H1 (cell line): ENCODE measurements around the gene CMSS1. TPM values are rescaled to one million over a fixed set of nuclear protein-coding genes. Genes with fewer than 3 reads are reported as not detected.

Experiments
- CHD7 ChIP-seq: fragments of 300-600 bp; sonication (generic); IDR thresholded peaks from 2 replicates; pipeline ENCODE4 v1.7.1; 2012; ENCODE audit warnings: low read length, moderate library complexity, mild to moderate bottlenecking, inconsistent platforms; ENCODE audit not compliant: insufficient replicate concordance
- KDM4A ChIP-seq: IDR thresholded peaks from one replicate; pipeline ENCODE4 v1.7.1; 2012; ENCODE audit warnings: low read depth, mild to moderate bottlenecking, moderate library complexity, low read length, inconsistent platforms; ENCODE audit not compliant: severe bottlenecking
- KDM5A ChIP-seq: fragments of 200-600 bp; IDR thresholded peaks from 2 replicates; pipeline ENCODE4 v1.7.1; 2012; ENCODE audit warnings: mild to moderate bottlenecking, low read length, inconsistent platforms, mixed read lengths
- USF2 ChIP-seq: IDR thresholded peaks from 2 replicates; pipeline ENCODE4 v1.6.1; 2011; ENCODE audit warnings: low read length, improper control_type of control experiment
- polyA plus RNA-seq, 7 experiments: library from polyadenylated mRNA; depleted of rRNA in 3 of 7; stranded (reverse) in 5 of 7; unstranded in 2 of 7; fragments of >200 nt in 5 of 7; fragments of 200-250 nt in 2 of 7; gene quantifications; 1 replicate in 5 of 7; 2 replicates in 1 of 7; 4 replicates in 1 of 7; pipeline versions ENCODE4 v1.2.1 to v1.2.3, GENCODE V29; 2011 to 2013; ENCODE audit warnings: missing spikeins in 2 of 7, mixed read lengths in 2 of 7
- total RNA-seq: library from RNA; stranded (reverse); fragmentation: NEBNext Ultra II Directional; extraction: Animal tissue kit (Norgen Biotek cat#: 25700); gene quantifications from 2 replicates; pipeline ENCODE4 v1.2.1, GENCODE V29; 2021

CMSS1 gene
- total and polyA plus RNA-seq, 2 of the 8 experiments (the other 6 are each of a cell fraction or from before 2014, with no cell fraction given), result 15.2 to 75.1 TPM

- TF ChIP-seq CHD7 (no peak), KDM4A (no peak), KDM5A (no peak), USF2 (no peak)
These were observed 396.4 kb downstream of the CMSS1 start (continued) for GRCh38 chr3:100213891-100214573.
